SK-N-SH treated with all-trans-retinoic acid at 6 μM for 48 hours (cell line): ENCODE results near the gene NBEAL1.

ENCODE experiments used
- ATAC-seq: fragments of 200-7000 bp; cut with Tn5 transposase; 3 replicates; pipeline ENCODE4 v1.9.1; 2020; ENCODE audit warnings: mild to moderate bottlenecking, moderate library complexity
- ARNTL ChIP-seq: fragments of 450-650 bp; formaldehyde crosslinking; IDR thresholded peaks from 2 replicates; pipeline ENCODE4 v1.5.0; 2020; ENCODE audit warnings: low read depth, mild to moderate bottlenecking, moderate library complexity, borderline replicate concordance
- BACH2 ChIP-seq: fragments of 250-450 bp; sonication (Bioruptor Pico); IDR thresholded peaks from 2 replicates; pipeline ENCODE4 v1.9.0; 2021; ENCODE audit warnings: mild to moderate bottlenecking, borderline replicate concordance
- CREB5 ChIP-seq: fragments of 250-450 bp; sonication (Bioruptor Pico); IDR thresholded peaks from 2 replicates; pipeline ENCODE4 v1.5.1; 2020; ENCODE audit warnings: low read depth, mild to moderate bottlenecking, moderate library complexity
- CSDC2 ChIP-seq: fragments of 250-450 bp; sonication (Bioruptor Pico); IDR thresholded peaks from 2 replicates; pipeline ENCODE4 v1.5.0; 2020; ENCODE audit warnings: mild to moderate bottlenecking, moderate library complexity
- CSRNP3 ChIP-seq: fragments of 250-450 bp; sonication (Bioruptor Pico); IDR thresholded peaks from 2 replicates; pipeline ENCODE4 v1.5.1; 2021; ENCODE audit warnings: mild to moderate bottlenecking, moderate library complexity
- ESRRG ChIP-seq: fragments of 250-450 bp; sonication (Bioruptor Pico); IDR thresholded peaks from 2 replicates; pipeline ENCODE4 v1.6.1; 2021; ENCODE audit warnings: mild to moderate bottlenecking
- GLIS3 ChIP-seq: fragments of 250-450 bp; sonication (Bioruptor Pico); IDR thresholded peaks from 2 replicates; pipeline ENCODE4 v1.5.0; 2020; ENCODE audit warnings: mild to moderate bottlenecking, moderate library complexity
- OSR1 ChIP-seq: fragments of 250-450 bp; sonication (Bioruptor Pico); IDR thresholded peaks from 2 replicates; pipeline ENCODE4 v1.8.0; 2022; ENCODE audit warnings: moderate library complexity, mild to moderate bottlenecking, inconsistent platforms
- PATZ1 ChIP-seq: fragments of 250-450 bp; sonication (Bioruptor Pico); IDR thresholded peaks from 2 replicates; pipeline ENCODE4 v1.8.0; 2020; ENCODE audit warnings: mild to moderate bottlenecking, moderate library complexity, borderline replicate concordance
- POU6F1 ChIP-seq: fragments of 250-450 bp; sonication (Bioruptor Pico); IDR thresholded peaks from 2 replicates; pipeline ENCODE4 v1.8.0; 2021; ENCODE audit warnings: low read depth, mild to moderate bottlenecking, moderate library complexity, borderline replicate concordance
- PPARA ChIP-seq: fragments of 250-450 bp; sonication (Bioruptor Pico); IDR thresholded peaks from 2 replicates; pipeline ENCODE4 v1.5.0; 2020; ENCODE audit warnings: mild to moderate bottlenecking, borderline replicate concordance
- RARB ChIP-seq: fragments of 250-450 bp; sonication (Bioruptor Pico); IDR thresholded peaks from 2 replicates; pipeline ENCODE4 v1.8.0; 2021; ENCODE audit warnings: mild to moderate bottlenecking, moderate library complexity
- SNAI2 ChIP-seq: fragments of 250-450 bp; sonication (Bioruptor Pico); IDR thresholded peaks from 2 replicates; pipeline ENCODE4 v1.5.0; 2020; ENCODE audit warnings: mild to moderate bottlenecking, moderate library complexity
- TCF4 ChIP-seq: fragments of 250-450 bp; sonication (Bioruptor Pico); IDR thresholded peaks from 2 replicates; pipeline ENCODE4 v1.8.0; 2021; ENCODE audit warnings: mild to moderate bottlenecking, moderate library complexity, borderline replicate concordance
- TOX ChIP-seq: fragments of 250-450 bp; sonication (Bioruptor Pico); IDR thresholded peaks from 2 replicates; pipeline ENCODE4 v1.8.0; 2021; ENCODE audit warnings: mild to moderate bottlenecking, moderate library complexity, borderline replicate concordance
- TSHZ2 ChIP-seq: fragments of 250-450 bp; sonication (Bioruptor Pico); IDR thresholded peaks from 2 replicates; pipeline ENCODE4 v1.5.0; 2020; ENCODE audit warnings: mild to moderate bottlenecking, moderate library complexity
- ZC3H10 ChIP-seq: fragments of 250-450 bp; sonication (Bioruptor Pico); IDR thresholded peaks from 2 replicates; pipeline ENCODE4 v1.5.1; 2021; ENCODE audit warnings: mild to moderate bottlenecking, moderate library complexity
- ZFP30 ChIP-seq: fragments of 450-650 bp; formaldehyde crosslinking; IDR thresholded peaks from 2 replicates; pipeline ENCODE4 v1.5.0; 2022; ENCODE audit warnings: mild to moderate bottlenecking, moderate library complexity
- ZNF565 ChIP-seq: fragments of 450-650 bp; formaldehyde crosslinking; conservative IDR thresholded peaks from 2 replicates; pipeline ENCODE4 v1.5.0; 2020; ENCODE audit warnings: low read depth, mild to moderate bottlenecking, moderate library complexity
- ZNF70 ChIP-seq: fragments of 450-650 bp; formaldehyde crosslinking; IDR thresholded peaks from 2 replicates; pipeline ENCODE4 v1.5.0; 2020; ENCODE audit warnings: mild to moderate bottlenecking, moderate library complexity
- ZNF8 ChIP-seq: fragments of 450-650 bp; formaldehyde crosslinking; IDR thresholded peaks from 2 replicates; pipeline ENCODE4 v1.5.0; 2020; ENCODE audit warnings: mild to moderate bottlenecking, moderate library complexity

NBEAL1 gene

DNA sequence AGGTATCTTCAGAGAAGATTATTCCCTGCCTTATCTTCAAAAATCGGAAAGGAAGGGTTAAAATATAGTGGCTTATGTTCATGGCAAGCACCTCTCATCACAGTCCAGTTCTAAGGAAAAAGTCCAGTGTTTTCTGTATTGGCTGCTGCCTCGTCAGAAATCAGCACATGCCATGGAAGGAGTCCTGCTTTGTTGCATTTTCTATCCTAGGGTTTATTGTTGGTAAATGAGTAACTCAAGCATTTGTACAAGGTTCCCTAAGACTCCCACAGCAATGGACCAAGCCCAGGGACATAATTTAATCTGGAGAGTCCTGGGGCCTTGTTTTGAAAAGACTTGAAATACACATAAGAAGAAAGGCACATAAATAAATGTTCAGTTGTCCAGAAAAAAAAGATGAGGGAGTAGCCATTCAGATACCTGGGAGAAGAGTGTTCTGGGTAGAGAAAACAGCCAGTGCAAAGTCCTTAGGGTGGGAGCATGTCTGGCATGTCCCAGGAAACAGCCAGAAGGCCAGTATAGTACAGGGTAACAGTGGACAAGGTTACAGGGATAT is 26.4 kb downstream of the NBEAL1 start:
- ATAC-seq, result no peak

DNA sequence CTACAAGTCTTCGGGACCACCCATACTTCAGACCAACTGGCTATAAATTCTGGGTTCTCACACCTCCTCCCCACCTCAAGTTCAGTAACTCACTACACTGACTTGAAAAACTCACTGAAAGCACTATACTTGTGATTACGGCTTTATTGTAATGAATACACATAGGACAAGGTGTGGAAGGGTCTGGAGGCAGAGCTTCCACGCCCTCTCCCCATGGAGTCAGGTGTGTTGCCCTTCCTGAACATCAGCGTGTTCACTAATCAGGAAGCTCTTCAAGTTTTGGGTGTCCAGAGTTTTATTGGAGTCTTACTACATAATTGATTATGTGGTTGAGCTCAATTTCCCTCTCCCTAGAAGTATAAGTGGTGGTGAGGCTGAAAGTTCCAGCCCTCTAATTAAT is 27.5 kb downstream of the NBEAL1 start:
- no peak for ATAC-seq
- TF ChIP-seq ZC3H10 (no peak), ZNF565 (CRISPR knock-in tag) (no peak), ZNF70 (CRISPR knock-in tag) (no peak), BACH2 (no peak), CSRNP3 (CRISPR knock-in tag) (no peak), SNAI2 (CRISPR knock-in tag) (no peak), TOX (no peak), RARB (CRISPR knock-in tag) (no peak)

More for the DNA sequence above, 26.4 kb downstream of the NBEAL1 start:
- TF ChIP-seq TSHZ2 (CRISPR knock-in tag) (no peak), OSR1 (CRISPR knock-in tag) (no peak), ZC3H10 (no peak), GLIS3 (CRISPR knock-in tag) (no peak), BACH2 (no peak), CSRNP3 (CRISPR knock-in tag) (no peak), CSDC2 (CRISPR knock-in tag) (no peak), ZNF8 (no peak), POU6F1 (no peak), ARNTL (no peak), TCF4 (CRISPR knock-in tag) (no peak), CREB5 (CRISPR knock-in tag) (no peak), ZFP30 (CRISPR knock-in tag) (no peak), PATZ1 (no peak), PPARA (CRISPR knock-in tag) (no peak), ESRRG (CRISPR knock-in tag) (no peak), SNAI2 (CRISPR knock-in tag) (no peak), TOX (no peak), ZNF70 (CRISPR knock-in tag) (no peak)
